ENCODE measurements around the gene TRAPPC8. TPM values are rescaled to one million over a fixed set of nuclear protein-coding genes. Genes with fewer than 3 reads are reported as not detected.

Gene TRAPPC8
- total RNA-seq, 2 donors from 2014 or later: 43.1 to 49.2 TPM

DNA sequence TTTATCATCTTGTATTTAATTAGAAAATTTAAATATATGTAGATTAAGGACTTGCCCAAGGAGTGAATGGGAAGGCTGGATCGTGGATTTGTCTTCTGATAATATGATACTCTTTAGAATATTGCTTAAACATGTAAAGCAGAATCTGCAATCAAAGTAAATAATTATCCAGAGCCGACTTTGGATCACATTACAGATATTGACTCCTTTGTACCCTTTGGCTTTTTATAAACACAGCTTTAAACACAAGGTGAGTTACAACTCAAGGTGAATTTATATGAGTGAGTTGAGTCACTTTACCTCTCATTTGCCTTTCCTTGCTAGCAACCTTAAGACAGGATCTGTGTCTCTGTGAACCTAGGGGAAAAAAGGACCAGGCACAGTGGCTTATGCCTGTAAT, 144.5 kb downstream of the TRAPPC8 start:
- intact Hi-C loops (cut with DNase I): no loop called here
- Histone ChIP-seq H3K27ac (no peak overlapping the region), H3K9me3 (no peaks in the 10 kb centered on the region), H3K36me3 (no peaks in the 10 kb centered on the region), H3K27me3 (no peaks in the 10 kb centered on the region), H3K4me1 (no peaks in the 10 kb centered on the region), H3K4me3 (no peak overlapping the region), H3K9ac (ENCODE audit: low read depth in 2 of 2, low read length in 2 of 2) (no peak overlapping the region)
- TF ChIP-seq, protein P1, sequence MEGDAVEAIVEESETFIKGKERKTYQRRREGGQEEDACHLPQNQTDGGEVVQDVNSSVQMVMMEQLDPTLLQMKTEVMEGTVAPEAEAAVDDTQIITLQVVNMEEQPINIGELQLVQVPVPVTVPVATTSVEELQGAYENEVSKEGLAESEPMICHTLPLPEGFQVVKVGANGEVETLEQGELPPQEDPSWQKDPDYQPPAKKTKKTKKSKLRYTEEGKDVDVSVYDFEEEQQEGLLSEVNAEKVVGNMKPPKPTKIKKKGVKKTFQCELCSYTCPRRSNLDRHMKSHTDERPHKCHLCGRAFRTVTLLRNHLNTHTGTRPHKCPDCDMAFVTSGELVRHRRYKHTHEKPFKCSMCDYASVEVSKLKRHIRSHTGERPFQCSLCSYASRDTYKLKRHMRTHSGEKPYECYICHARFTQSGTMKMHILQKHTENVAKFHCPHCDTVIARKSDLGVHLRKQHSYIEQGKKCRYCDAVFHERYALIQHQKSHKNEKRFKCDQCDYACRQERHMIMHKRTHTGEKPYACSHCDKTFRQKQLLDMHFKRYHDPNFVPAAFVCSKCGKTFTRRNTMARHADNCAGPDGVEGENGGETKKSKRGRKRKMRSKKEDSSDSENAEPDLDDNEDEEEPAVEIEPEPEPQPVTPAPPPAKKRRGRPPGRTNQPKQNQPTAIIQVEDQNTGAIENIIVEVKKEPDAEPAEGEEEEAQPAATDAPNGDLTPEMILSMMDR (IDR thresholded peaks at IDR 0.05): no peak
- no peak for DNase-seq

DNA sequence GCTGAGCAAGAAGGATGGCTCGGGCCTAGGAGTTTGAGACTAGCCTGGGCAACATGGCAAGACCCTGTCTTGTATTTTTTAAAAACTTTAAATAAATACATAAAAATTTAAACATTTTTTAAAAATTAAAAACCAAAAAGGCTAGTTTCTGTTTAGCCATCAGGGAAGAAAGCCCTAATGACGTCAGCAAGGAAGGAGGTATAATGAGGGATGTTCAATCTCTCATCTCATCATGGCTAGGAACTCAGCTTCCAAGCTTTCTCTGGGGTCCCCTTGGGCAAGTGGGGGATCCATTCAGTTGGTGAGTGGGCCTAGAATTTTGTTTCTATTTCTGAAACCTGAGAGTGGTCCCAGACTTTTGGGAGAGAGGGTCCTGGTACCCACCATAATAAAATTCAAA, 147.2 kb downstream of the TRAPPC8 start:
- H3K9me3 ChIP-seq: no peaks in the 10 kb centered on the region

GRCh38 chr18:31793531-31793930, 149.4 kb downstream of the TRAPPC8 start:
- H3K36me3 ChIP-seq: no peaks in the 10 kb centered on the region
- TF ChIP-seq, protein P1 (IDR thresholded peaks at IDR 0.05): no peak
- intact Hi-C loops (cut with DNase I): no loop called here
- H3K9ac ChIP-seq (ENCODE audit: low read depth in 2 of 2, low read length in 2 of 2): no peak overlapping the region
- no peak overlapping the region for H3K4me3 ChIP-seq
- H3K4me1 ChIP-seq: no peaks in the 10 kb centered on the region
- H3K27ac ChIP-seq: no peak overlapping the region
- H3K27me3 ChIP-seq: no peaks in the 10 kb centered on the region
- no peak for DNase-seq
- no peaks in the 10 kb centered on the region for H3K9me3 ChIP-seq

More for the DNA sequence above, 147.2 kb downstream of the TRAPPC8 start:
- no peak overlapping the region for H3K4me3 ChIP-seq
- no peak overlapping the region for H3K9ac ChIP-seq (ENCODE audit: low read depth in 2 of 2, low read length in 2 of 2)
- H3K4me1 ChIP-seq: no peaks in the 10 kb centered on the region
- H3K27ac ChIP-seq: no peak overlapping the region
- no peaks in the 10 kb centered on the region for H3K27me3 ChIP-seq
- no peaks in the 10 kb centered on the region for H3K36me3 ChIP-seq
- no peak for DNase-seq
- intact Hi-C loops (cut with DNase I): no loop called here
- TF ChIP-seq, protein P1 (IDR thresholded peaks at IDR 0.05): no peak

GRCh38 chr18:31792580-31792911, 150.4 kb downstream of the TRAPPC8 start:
- Histone ChIP-seq H3K36me3 (no peaks in the 10 kb centered on the region), H3K27me3 (no peaks in the 10 kb centered on the region), H3K27ac (no peak overlapping the region), H3K4me3 (no peak overlapping the region), H3K9me3 (no peaks in the 10 kb centered on the region), H3K9ac (ENCODE audit: low read depth in 2 of 2, low read length in 2 of 2) (no peak overlapping the region), H3K4me1 (no peaks in the 10 kb centered on the region)
- DNase-seq: no peak
- intact Hi-C loops (cut with DNase I): no loop called here
- TF ChIP-seq, protein P1 (IDR thresholded peaks at IDR 0.05): no peak

DNA sequence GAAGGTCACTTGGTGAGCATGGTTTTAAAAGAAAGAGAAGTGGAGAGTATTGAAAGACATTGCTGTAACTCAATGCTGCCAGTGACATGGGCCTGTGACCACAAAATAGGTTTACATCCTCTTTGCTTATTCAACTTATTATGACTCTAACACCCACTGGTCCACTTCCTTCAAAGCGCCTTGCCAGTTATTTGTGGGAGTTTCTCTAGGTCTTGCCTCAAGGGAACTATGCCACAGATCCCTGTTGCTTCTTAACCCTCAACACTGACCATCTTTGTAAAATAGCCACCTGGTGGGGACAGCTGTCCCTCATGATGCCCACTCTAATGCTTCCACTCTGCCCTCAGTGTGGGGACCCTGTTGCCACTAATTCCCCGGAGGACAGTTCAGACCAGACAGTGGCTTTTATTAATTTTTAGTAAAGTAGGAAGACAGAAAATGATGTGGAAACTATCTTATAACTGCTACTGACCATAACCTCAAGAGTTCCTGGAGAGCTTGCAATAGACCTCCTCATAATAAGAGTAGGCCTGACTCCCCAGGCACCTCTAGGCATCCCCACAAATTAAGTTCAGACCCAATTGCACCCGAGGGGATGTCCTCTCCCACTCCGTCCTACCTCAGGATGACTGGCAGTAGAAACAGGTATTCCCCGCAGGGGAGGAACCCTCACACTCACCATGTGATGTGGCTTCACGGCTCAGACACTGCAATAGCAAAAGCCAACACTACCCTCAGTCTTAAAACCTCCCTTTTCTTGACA, 150.9 kb downstream of the TRAPPC8 start:
- H3K9me3 ChIP-seq: no peaks in the 10 kb centered on the region
- no peak overlapping the region for H3K4me3 ChIP-seq
- intact Hi-C loops (cut with DNase I): no loop called here
- H3K4me1 ChIP-seq: no peaks in the 10 kb centered on the region
- no peak overlapping the region for H3K27ac ChIP-seq
- H3K27me3 ChIP-seq: no peaks in the 10 kb centered on the region
- DNase-seq: no peak
- H3K9ac ChIP-seq (ENCODE audit: low read depth in 2 of 2, low read length in 2 of 2): no peak overlapping the region
- TF ChIP-seq, protein P1 (IDR thresholded peaks at IDR 0.05): no peak
- H3K36me3 ChIP-seq: no peaks in the 10 kb centered on the region
